Activated CD4-positive, alpha-beta T cell treated with anti-CD3 and anti-CD28 coated beads, Interleukin-2, amount 50 U/mL, for 24 hours (primary cell): ENCODE measurements around the gene SPACDR.

Experiments used
- DNase-seq, 2 donors: peaks; one replicate each; pipeline ENCODE4 v3.0.0-alpha.2; 2020; ENCODE audit warnings: low read depth in 1 of 2, low spot score in 1 of 2

SPACDR gene

DNA sequence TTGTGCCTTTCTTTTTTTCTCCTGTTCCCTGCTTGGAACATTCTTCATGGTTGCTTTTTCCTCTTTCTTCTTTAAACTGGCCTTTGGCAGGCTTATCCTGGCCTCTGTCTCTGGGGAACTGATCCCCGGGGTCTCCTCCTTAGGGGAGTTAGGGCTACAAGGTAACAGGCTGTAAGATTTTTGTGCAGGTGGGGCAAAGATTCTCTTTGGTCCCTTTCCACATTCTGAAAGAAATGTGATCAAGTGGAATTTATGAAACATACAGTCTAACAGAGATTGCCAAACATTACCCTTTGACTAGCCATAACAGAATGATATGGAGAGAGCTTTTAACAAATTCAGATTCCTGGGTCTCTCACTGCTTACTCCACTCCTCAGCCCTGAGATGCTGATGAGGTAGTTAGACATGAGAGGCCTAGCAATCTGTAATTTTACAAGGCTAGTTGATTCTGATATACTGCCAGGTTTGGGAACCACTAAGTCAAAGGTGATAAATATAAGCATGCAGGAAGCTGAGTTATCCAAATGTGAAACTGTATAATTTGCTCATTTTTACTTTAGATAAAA is 44.3 kb downstream of the SPACDR start:
- no peak for DNase-seq

DNA sequence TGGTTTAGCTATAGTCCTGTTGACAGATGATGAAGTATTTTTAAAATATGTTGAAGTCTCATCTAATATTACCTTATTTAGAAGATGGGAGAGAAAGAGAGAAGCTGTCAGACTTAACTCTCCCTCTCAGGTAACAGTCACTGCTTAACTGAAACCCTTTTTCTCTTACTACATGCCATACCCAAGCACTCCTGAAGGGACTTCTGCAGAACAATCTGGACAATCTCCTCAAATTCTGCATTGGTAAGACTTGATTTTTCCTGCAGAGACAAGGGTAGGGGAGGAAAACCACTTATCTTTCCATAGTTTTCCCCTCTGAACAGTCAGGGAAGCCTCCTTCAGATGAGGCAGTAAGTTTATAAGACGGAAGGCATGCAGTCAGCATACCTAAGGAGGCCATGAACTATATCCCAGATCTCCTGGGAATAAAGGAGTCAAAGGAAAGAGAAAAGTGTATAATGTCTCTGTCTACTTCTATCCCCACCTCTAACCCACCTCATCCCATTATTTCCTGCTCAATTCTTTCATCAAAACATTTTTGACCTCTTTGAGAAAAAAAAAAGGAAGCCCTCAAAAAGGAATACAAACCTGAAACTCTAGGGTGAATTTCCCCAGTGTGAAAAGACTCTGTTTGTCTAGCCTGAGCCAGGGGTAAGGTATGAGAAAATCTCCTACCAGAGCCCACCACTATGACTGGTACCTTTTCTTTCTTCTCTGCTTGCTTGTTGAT is 45.0 kb downstream of the SPACDR start:
- no peak for DNase-seq

DNA sequence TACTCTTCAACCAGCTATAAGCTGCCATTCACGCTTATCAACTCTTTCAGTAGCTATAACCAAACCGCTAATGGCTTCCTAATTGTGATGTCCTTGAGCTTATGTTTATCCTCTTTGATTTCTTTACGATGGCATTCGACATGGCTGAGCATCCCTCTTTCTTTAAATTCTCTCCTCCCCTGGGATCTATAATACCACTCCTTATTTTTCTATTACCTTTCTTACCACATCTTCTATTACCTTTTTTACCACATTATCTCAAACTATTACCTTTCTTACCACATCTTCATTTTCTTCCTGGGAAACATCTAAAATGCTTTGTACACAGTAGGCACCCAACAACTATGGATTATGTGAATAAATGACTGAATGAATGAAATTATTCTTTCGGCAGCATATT is 48.6 kb downstream of the SPACDR start:
- DNase-seq, result no peak

DNA sequence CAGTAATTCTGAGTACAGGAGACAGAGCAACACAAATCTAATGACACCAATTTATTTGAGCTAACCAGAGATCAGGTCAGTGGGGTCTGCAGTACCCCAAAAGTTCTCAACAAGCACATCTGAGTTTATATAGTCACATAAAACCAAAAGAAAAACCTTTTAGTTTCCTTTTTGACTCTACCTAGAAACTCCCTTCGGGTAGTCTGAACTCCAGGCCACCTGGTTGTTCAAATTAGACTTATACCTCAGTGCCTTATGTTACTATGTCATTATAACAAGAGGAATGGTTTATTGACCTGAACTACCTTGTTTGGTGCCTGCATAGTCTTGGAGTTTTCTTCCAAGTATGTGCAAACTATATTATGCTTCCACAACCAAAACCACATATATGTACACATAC is 50.2 kb downstream of the SPACDR start:
- no peak for DNase-seq

DNA sequence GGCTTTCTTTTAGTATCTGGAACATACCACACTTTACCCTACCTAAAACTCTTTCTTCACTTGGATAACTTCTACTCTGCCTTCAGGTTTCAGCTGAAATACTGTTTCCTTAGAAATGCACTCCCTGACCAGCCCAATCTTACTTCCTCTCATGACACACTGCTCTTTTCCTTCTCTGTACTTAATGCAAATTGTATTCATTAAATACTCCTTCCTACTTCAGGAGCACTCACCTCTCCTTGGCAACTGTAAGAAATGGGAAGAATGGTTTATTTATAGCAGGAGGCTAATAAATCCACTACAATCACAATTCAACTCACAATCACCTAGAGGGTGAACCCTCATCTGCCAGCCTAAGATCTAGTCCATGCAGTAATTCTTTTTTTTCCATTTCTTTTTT is 50.7 kb downstream of the SPACDR start:
- no peak for DNase-seq

DNA sequence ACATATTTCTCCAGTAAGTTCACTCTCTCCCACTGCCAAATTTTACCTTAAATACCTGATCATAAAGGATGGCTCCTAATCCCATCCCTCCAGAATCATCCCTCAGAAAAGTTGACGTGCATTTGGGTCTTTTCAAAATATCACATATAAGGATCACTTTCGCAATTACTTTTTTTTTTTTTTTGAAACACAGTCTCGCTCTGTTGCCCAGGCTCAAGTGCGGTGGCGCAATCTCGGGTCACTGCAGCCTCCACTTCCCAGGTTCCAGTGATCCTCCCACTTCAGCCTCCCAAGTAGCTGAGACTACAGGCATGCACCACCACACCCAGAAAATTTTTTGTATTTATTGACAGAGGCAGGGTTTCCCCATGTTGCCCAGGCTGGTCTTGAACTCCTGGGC is 53.0 kb downstream of the SPACDR start:
- no peak for DNase-seq

DNA sequence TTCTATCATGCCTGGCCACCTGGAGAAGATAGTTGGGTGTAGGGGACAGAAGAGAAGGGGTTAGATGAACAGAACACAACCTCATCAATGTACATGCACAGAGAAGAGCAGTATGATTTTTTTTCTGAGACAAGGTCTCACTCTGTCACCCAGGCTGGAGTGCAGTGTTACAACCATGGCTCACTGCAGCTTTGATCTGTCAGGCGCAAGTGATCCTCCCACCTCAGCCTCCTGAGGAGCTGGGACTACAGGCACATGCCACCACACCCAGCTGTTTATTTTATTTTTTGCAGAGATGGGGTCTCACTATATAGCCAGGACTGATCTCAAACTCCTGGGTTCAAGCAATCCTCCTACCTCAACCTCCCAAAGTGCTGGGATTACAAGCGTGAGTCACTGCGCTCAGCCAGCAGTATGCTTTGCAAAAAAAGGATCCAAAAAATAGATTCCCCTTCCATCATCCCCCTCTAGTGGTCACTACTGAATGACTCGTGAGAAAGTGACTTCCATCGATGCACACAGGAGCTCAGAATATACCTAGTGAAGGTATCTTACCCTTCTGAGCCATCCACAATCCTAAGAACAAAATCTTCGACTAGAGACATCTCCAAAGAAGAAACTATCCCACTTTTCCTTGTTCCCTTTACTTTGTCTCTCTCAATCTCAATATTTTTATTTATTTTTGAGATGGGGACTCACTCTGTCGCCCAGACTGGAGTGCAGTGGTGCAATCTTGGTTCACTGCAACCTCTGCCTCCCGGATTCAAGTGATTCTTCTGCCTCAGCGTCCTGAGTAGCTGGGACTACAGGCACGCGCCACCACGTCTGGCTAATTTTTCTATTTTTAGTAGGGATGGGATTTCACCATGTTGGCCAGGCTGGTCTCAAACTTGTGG is 56.5 kb downstream of the SPACDR start:
- peak in 1 of 2 donors; percentile 66 for DNase-seq

DNA sequence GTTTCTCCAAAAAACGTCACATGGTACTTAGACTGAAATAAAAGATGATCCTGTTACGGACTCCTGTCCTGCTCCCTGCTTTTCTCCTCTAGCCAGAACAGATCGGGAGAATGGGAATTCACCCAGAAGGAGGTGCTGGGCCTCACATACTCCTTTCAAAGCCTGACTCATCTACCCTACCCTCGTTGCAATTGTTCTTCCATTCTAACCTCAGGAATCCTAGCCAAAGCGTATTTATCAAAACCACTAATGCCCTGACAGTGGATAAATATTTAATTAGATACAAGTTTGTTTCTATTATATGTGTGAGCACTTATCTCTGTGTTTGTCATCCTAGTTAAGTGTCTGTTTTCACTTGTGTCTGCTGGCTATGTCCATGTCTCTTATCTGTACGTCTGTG is 57.3 kb downstream of the SPACDR start:
- no peak for DNase-seq
